Measurements from ENCODE around the gene HLA-C. TPM values are rescaled to one million over a fixed set of nuclear protein-coding genes. Genes with fewer than 3 reads are reported as not detected.

HLA-C gene
- total RNA-seq, 2 experiments from 2014 or later = 1,977 to 1,996 TPM

DNA sequence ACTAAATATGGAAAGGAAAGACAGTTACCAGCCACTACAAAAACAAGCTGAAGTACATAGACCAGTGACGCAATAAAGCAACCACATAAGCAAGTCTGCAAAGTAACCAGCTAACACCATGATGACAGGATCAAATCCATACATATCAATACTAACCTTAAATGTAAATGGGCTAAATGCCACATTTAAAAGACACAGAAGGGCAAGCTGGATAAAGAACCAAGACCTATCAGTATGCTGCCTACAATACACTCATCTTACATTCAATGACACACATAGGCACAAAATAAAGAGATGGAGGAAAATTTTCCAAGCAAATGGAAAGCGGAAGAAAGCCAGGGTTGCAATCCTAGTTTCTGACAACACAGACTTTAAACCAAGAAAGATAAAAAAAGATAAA is 24.1 kb downstream of the HLA-C start:
- peaks cover 0 to 14% of the 10 kb centered on the region in 2 experiments for H3K9me3 ChIP-seq (ENCODE audit: control insufficient read depth in 1 of 2, insufficient read depth in 1 of 2, low read length in 2 of 2)
- ChIA-PET CTCF (no interaction called here), POLR2A (interaction anchor here (3.3 kb wide), 1 partner anchor 50 kb away, joined by 12 read pairs; no protein-coding TSS in a partner anchor)
- TF ChIP-seq, protein P1, sequence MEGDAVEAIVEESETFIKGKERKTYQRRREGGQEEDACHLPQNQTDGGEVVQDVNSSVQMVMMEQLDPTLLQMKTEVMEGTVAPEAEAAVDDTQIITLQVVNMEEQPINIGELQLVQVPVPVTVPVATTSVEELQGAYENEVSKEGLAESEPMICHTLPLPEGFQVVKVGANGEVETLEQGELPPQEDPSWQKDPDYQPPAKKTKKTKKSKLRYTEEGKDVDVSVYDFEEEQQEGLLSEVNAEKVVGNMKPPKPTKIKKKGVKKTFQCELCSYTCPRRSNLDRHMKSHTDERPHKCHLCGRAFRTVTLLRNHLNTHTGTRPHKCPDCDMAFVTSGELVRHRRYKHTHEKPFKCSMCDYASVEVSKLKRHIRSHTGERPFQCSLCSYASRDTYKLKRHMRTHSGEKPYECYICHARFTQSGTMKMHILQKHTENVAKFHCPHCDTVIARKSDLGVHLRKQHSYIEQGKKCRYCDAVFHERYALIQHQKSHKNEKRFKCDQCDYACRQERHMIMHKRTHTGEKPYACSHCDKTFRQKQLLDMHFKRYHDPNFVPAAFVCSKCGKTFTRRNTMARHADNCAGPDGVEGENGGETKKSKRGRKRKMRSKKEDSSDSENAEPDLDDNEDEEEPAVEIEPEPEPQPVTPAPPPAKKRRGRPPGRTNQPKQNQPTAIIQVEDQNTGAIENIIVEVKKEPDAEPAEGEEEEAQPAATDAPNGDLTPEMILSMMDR (IDR thresholded peaks at IDR 0.05) = no peak
- H3K4me3 ChIP-seq (ENCODE audit: low read length) = no peak overlapping the region
- Mint-ChIP-seq H3K4me1 (ENCODE audit: low read depth) (peaks cover 12% of the 10 kb centered on the region), H3K9me3 (peaks cover 10% of the 10 kb centered on the region), H3K27me3 (peaks cover 30% of the 10 kb centered on the region), H3K27ac (no peak overlapping the region), H3K4me3 (no peak overlapping the region), H3K36me3 (ENCODE audit: low read depth) (no peaks in the 10 kb centered on the region)
- no peak overlapping the region for H3K27ac ChIP-seq (ENCODE audit: low read depth in 1 of 2, low read length in 2 of 2)
- ATAC-seq (ENCODE audit: poor library complexity) (no peak), DNase-seq (no peak)
- intact Hi-C loops (cut with DNase I, micrococcal nuclease) = no loop called here
- no peaks in the 10 kb centered on the region for H3K4me1 ChIP-seq (ENCODE audit: insufficient read depth, low read length)
- H3K27me3 ChIP-seq (ENCODE audit: control insufficient read depth in 1 of 2, insufficient read depth in 2 of 2, low read length in 2 of 2) = peaks cover 0 to 6% of the 10 kb centered on the region in 2 experiments
- no peaks in the 10 kb centered on the region for H3K36me3 ChIP-seq (ENCODE audit: insufficient read depth, low read length)

DNA sequence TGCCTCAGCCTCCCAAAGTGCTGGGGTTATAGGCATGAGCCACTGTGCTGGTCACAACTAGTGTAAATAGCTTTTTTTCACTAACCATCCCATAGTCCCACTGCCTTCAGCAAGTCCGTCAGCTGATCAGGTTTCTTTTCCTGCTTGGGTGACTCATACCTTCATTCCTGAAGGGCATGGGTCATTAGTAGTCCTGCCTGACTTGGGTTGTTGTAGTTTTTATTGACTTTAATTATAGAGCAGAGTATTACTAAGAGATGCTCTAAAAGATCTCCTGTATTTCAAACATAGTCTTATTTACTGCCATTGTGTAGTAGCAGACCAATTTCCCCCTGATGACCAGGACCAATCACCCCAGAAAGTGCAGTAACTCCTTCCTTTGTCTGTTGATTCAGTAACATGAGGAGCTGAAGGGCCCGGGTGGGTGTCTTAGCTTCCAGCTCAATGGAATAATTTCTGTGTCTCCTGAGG is 25.8 kb downstream of the HLA-C start:
- Histone ChIP-seq H3K27ac (ENCODE audit: low read depth in 1 of 2, low read length in 2 of 2) (no peak overlapping the region), H3K4me1 (ENCODE audit: insufficient read depth, low read length) (no peaks in the 10 kb centered on the region), H3K27me3 (ENCODE audit: control insufficient read depth in 1 of 2, insufficient read depth in 2 of 2, low read length in 2 of 2) (peaks cover 0 to 6% of the 10 kb centered on the region in 2 experiments), H3K36me3 (ENCODE audit: insufficient read depth, low read length) (no peaks in the 10 kb centered on the region), H3K4me3 (ENCODE audit: low read length) (no peak overlapping the region), H3K9me3 (ENCODE audit: control insufficient read depth in 1 of 2, insufficient read depth in 1 of 2, low read length in 2 of 2) (peaks cover 0 to 14% of the 10 kb centered on the region in 2 experiments)
- H3K9me3 Mint-ChIP-seq = peaks cover 10% of the 10 kb centered on the region
- ATAC-seq (ENCODE audit: poor library complexity) (no peak), DNase-seq (no peak)
- no peaks in the 10 kb centered on the region for H3K36me3 Mint-ChIP-seq (ENCODE audit: low read depth)
- ChIA-PET POLR2A (interaction anchor here (0.9 to 3.3 kb wide), 2 partner anchors 27 to 48 kb away, joined by 3 to 12 read pairs; no protein-coding TSS in a partner anchor), CTCF (interaction anchor here (1.4 to 1.8 kb wide), 2 partner anchors 12 to 49 kb away, joined by 3 to 4 read pairs; no protein-coding TSS in a partner anchor)
- no peak overlapping the region for H3K27ac Mint-ChIP-seq
- no peak overlapping the region for H3K4me3 Mint-ChIP-seq
- intact Hi-C loops (cut with DNase I, micrococcal nuclease) = no loop called here
- H3K27me3 Mint-ChIP-seq = peaks cover 34% of the 10 kb centered on the region
- TF ChIP-seq, protein P1 (IDR thresholded peaks at IDR 0.05) = no peak
- H3K4me1 Mint-ChIP-seq (ENCODE audit: low read depth) = peaks cover 13% of the 10 kb centered on the region

DNA sequence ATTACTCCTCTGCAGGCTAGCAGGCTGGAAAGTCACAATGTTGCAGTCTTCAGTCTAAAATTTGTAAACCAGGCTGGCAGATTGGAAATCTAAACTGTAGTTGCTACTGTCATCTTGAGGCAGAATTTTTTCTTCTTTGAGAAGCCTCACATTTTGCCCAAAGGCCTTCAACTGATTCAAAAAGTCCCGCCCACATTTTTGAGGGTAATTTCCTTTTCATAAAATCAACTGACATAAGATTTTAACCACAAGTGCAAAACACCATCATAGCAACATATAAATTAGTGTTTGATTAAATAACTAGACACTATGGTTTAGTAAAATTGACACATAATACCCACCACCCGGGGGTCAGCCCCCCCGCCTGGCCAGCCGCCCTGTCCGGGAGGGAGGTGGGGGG is 28.4 kb downstream of the HLA-C start:
- ChIA-PET CTCF (no interaction called here), POLR2A (no interaction called here)
- H3K27ac Mint-ChIP-seq = peak overlapping the region; percentile 59
- Histone ChIP-seq H3K4me1 (ENCODE audit: insufficient read depth, low read length) (no peaks in the 10 kb centered on the region), H3K9me3 (ENCODE audit: control insufficient read depth in 1 of 2, insufficient read depth in 1 of 2, low read length in 2 of 2) (peaks cover 0 to 11% of the 10 kb centered on the region in 2 experiments), H3K4me3 (ENCODE audit: low read length) (no peak overlapping the region), H3K36me3 (ENCODE audit: insufficient read depth, low read length) (no peaks in the 10 kb centered on the region), H3K27ac (ENCODE audit: low read depth in 1 of 2, low read length in 2 of 2) (no peak overlapping the region), H3K27me3 (ENCODE audit: control insufficient read depth in 1 of 2, insufficient read depth in 2 of 2, low read length in 2 of 2) (peaks cover 0 to 6% of the 10 kb centered on the region in 2 experiments)
- peak; percentile 48 for ATAC-seq (ENCODE audit: poor library complexity)
- intact Hi-C loops (cut with DNase I, micrococcal nuclease) = no loop called here
- TF ChIP-seq, protein P1 (IDR thresholded peaks at IDR 0.05) = no peak
- no peak overlapping the region for H3K4me3 Mint-ChIP-seq
- H3K4me1 Mint-ChIP-seq (ENCODE audit: low read depth) = peaks cover 13% of the 10 kb centered on the region
- peak in 2 of 14 experiments; percentile 56 to 66 for DNase-seq
- peaks cover 8% of the 10 kb centered on the region for H3K9me3 Mint-ChIP-seq
- H3K27me3 Mint-ChIP-seq = peaks cover 22% of the 10 kb centered on the region
- no peaks in the 10 kb centered on the region for H3K36me3 Mint-ChIP-seq (ENCODE audit: low read depth)

Data from CD4-positive, alpha-beta T cell (primary cell).